ENCODE results near the gene DLX6.

DNA sequence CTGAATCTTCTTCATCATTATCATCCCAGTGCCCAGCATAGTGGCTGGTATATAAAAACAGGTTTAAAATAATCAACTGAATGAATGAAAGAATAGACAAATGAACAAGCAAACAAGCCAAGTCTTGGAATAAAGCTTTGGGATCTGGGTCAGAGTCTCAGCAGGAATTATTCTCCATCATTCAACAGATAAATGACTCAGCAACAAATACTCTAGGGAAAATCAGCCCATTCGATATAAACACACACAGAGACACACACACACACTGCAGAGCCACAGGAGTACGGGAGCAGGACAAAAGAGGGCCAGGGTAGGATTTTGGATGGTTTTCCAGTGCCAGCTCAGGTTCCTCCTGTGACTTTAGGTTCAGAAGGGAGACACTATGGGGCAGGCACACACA lies 29.2 kb upstream of the DLX6 start:
- no peak for TF ChIP-seq CTCF (IDR thresholded peaks at IDR 0.05)
- TF ChIP-seq POLR2A (IDR thresholded peaks at IDR 0.05), result no peak
